DMS 273 (cell line): ENCODE measurements around the gene TNKS2.
"Not testable (repeated sequence)": the region's sequence is repeated elsewhere in the genome, so short reads cannot be mapped to it uniquely, and the experiment has no call there.

Source experiments
- DNase-seq: peaks from one replicate; lab custom pipeline; 2025; ENCODE audit not compliant: unreplicated experiment; lab: John Stamatoyannopoulos, UW

TNKS2 gene

DNA sequence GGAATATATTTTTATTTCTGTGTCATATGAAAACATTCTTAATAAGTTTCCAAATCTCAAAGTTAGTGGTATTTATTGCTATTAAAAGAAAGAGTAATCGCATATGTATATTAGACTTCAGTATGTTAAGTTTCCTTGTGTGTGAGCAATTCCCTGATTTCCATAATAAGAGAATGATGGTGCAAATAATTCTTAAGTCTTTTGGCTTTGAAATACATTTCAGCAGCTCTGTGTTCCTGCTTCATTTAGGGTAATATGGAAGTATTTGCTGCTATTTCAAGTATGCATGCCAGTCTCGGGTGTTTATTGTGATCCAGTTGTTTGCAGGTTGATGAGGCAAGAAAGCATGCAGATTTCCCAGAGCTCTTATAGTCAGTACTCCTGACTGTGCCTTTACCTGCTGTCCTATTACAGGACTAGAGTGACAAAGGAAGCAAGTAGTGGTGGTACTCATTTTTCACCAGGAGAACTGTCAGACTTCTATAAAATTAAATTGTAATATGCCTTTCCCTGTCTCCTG is 67.4 kb downstream of the TNKS2 start:
- DNase-seq: no peak

- DNase-seq: no peak
These were observed 76.9 kb downstream of the TNKS2 start for GRCh38 chr10:91875156-91875555.

DNA sequence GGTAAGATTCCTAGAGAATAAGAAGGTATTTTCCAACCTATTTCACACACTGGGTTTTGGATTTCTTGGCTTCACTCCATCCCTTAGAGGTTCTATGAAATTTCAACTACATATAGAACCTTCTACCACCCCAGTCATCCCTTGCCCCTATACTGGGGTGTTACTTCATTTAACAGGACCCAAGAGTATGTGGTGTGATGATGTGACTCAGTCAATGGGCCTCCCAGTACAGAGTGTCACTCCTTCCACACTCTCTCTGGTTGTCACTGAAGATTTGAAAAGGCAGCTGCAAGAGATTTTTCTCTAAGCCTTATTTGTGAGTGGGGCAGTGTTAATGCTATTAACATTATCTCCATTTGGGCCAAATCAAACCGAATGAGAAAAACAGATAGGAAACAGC is 77.6 kb downstream of the TNKS2 start:
- DNase-seq: no peak

- DNase-seq: peak; percentile 27
These were observed 81.4 kb downstream of the TNKS2 start for GRCh38 chr10:91879515-91880170.

- peak; percentile 29 for DNase-seq
These were observed 82.1 kb downstream of the TNKS2 start for GRCh38 chr10:91880310-91880709.

- peak; percentile 40 for DNase-seq
These were observed 85.6 kb downstream of the TNKS2 start for GRCh38 chr10:91883549-91884444.

GRCh38 chr10:91884536-91884935 is 86.3 kb downstream of the TNKS2 start:
- no peak for DNase-seq

DNA sequence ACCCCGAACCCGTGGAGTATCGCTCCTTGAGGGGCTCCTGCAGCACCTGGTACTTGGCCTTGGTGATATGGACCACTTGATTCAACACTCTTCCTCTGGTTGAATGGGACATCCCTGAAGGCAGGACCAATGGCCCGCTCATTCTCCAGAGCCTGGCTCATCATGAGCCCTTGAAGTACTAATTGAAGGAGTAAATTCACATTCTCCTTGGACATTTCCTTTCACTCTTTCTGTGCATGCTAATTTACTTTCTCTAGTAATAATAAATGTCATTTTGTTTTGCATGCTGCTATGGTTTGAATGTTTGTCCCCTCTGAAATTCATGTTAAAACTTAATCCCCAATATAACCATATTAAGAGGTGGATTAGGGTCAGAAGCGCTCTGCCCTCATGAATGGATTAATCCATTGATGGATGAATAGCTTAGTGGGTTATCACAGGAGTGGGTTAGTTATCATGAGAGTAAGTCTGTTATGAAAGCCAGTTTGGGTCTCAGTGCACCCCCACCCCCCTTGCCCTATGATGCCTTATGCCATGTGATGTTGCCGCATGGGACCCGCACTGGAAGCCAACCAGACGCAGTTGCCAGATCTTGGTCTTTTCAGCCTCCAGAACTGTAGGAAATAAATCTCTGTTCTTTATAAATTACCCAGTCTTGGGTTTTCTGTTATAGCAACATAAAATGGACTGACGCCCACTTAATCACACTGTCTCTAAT is 87.3 kb downstream of the TNKS2 start:
- no peak for DNase-seq

DNA sequence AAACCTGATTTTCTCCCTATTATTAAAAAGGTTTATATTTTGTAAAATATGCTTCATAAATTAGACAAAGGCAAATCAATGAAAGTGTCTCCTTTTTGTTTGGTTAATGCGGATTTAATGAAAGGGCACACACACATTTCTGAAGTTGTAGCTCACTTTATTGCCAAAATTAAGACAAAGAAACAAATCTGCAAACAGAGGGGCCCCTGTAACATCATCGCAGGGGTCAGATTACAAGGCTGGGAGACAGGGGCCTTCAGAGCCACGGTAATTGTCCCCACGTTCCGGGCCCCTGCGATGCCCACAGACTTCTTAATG is 88.7 kb downstream of the TNKS2 start:
- DNase-seq: no peak

DNA sequence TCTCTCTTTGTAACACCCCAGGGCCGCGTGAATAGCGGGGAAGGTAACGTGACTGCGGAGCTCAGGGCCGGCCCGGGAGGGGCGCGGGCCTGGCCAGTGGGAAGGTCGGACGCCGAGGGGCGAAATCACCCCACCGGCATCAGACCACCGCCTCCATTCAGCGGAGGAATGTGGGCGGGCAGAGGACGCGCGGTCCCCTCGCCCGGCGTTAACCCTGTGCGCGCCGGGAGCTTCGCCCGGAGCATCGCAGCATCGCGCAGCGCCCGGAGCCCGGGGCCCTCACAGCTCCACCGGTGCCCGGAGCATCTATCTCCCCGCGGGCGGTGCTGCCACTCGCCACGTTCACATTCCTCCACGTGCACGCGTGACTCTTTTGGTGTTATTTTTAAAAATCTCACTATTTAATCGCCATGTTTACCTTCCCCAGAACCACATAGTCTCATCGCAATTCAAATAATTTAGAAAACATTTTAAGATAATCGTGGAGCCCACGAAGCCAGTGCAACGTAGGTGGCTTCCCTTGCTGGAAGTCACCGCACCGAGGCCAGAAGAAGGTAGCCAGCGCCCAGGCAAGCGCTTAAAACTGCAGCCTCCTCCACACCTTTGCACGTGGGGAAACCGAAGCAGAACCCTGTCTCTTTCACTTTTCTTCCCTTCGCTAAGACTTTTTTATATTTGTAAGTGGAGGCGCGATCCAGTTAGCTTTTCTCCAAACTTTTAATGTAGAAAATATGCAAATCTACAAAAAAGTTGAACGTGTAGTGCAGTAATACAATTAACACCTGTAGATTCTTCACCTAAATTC is 89.2 kb downstream of the TNKS2 start:
- DNase-seq: peak; percentile 61

- DNase-seq: no peak
These were observed 93.1 kb downstream of the TNKS2 start for GRCh38 chr10:91891125-91892001.

- no peak for DNase-seq
These were observed 94.8 kb downstream of the TNKS2 start for GRCh38 chr10:91893051-91893450.

GRCh38 chr10:91894261-91894685 is 96.0 kb downstream of the TNKS2 start:
- DNase-seq: not testable (repeated sequence)

DNA sequence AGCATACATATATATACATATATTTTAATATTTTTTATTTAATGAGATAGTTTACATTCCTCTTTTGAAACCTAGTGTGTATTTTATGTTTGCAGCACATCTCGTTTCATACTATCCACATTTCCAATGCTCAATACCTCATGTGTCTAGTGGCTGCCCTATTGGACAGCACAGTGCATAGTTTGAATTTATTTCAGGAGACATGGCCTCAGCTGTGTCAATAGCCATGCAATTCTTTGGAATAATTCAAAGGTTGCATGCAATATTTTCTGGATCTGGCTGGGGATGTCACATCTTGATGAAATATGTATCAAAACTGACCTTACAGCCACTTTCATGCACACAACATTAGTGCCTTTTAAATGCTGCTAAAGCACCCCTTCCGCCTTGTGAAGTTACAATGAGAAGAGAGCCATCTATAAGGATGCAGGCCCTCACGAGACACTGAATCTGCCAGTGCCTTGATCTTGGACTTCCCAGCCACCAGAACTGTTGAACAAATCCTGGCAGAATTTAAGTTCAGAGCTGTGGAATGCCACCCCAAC is 98.1 kb downstream of the TNKS2 start:
- no peak for DNase-seq

- no peak for DNase-seq
These were observed 99.2 kb downstream of the TNKS2 start for GRCh38 chr10:91897421-91897820.

- DNase-seq: peak; percentile 4
These were observed 103.8 kb downstream of the TNKS2 start for GRCh38 chr10:91901784-91902677.

DNA sequence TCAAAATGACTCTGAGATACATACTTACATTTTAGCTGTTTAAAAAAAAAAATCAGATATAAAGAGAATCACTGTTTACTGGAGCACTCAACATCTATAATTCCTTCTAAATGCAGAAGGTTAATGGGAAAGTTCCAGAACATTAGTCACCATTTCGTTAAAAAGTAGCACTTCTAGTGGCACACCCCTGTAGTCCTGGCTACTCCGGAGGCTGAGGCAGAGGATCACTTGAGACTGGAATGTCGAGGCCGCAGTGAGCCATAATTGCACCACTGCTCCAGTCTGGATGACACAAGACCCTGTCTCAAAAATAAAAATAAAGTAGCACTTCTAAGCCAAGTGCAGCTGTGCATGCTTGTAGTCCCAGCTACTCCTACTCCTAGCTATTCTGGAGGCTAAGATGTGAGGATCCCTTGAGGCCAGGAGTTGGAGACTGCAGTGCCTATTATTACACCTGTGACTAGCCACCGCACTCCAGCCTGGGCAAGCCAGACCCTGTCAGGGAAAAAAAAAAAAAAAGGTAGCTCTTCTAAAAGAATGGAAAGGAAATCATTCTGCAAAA is 108.9 kb downstream of the TNKS2 start:
- no peak for DNase-seq

DNA sequence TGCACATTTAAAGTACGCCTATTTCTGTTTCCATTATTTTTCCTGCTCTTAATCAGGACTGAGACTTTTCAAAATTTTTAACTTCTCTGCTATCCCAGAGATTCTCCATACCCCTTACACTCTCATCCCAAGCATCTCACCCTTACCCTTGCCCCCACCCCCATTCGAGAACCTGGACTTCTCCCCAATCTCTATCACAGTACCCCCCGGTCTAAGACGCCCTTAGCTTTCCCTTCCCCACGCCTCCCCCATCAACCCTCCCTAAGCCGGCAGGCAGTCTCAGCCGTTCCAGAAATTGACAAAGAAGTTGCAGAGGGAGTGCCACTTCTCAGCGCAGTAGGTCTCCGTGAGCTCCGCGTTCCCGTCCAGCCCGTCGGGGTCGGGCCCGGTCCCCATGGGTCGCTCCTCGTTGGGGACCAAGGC is 109.7 kb downstream of the TNKS2 start:
- no peak for DNase-seq
